Cortex of kidney (tissue), 1 donor: ENCODE measurements around the gene ADCK1.
"Not testable (repeated sequence)": the region's sequence is repeated elsewhere in the genome, so short reads cannot be mapped to it uniquely, and the experiment has no call there.

Source experiments
- DNase-seq: peaks from one replicate; lab custom pipeline; 2025; lab: John Stamatoyannopoulos, UW

The ADCK1 gene

GRCh38 chr14:77902811-77903210 is 102.9 kb downstream of the ADCK1 start:
- no peak for DNase-seq

GRCh38 chr14:77903221-77903620 is 103.3 kb downstream of the ADCK1 start:
- DNase-seq = no peak

GRCh38 chr14:77903937-77904617 is 104.2 kb downstream of the ADCK1 start:
- DNase-seq = no peak

- DNase-seq = no peak
These were observed 106.5 kb downstream of the ADCK1 start for GRCh38 chr14:77906446-77906845.

GRCh38 chr14:77908847-77909246 is 108.9 kb downstream of the ADCK1 start:
- DNase-seq = no peak

GRCh38 chr14:77909911-77910310 is 110.0 kb downstream of the ADCK1 start:
- no peak for DNase-seq

GRCh38 chr14:77910506-77910905 is 110.6 kb downstream of the ADCK1 start:
- no peak for DNase-seq

GRCh38 chr14:77911356-77911755 is 111.4 kb downstream of the ADCK1 start:
- no peak for DNase-seq

- DNase-seq = no peak
These were observed 113.0 kb downstream of the ADCK1 start for GRCh38 chr14:77912754-77913556.

- DNase-seq = no peak
These were observed 114.3 kb downstream of the ADCK1 start for GRCh38 chr14:77914073-77914721.

GRCh38 chr14:77915390-77915789 is 115.5 kb downstream of the ADCK1 start:
- DNase-seq = not testable (repeated sequence)

- DNase-seq = no peak
These were observed 117.7 kb downstream of the ADCK1 start for GRCh38 chr14:77917491-77918201.

GRCh38 chr14:77918448-77918847 is 118.5 kb downstream of the ADCK1 start:
- no peak for DNase-seq

- DNase-seq = no peak
These were observed 120.4 kb downstream of the ADCK1 start for GRCh38 chr14:77920312-77920711.

GRCh38 chr14:77921818-77922217 is 121.9 kb downstream of the ADCK1 start:
- DNase-seq = no peak

- no peak for DNase-seq
These were observed 123.4 kb downstream of the ADCK1 start for GRCh38 chr14:77923131-77923936.

- DNase-seq = no peak
These were observed 124.4 kb downstream of the ADCK1 start for GRCh38 chr14:77924141-77924948.

GRCh38 chr14:77926942-77927341 is 127.0 kb downstream of the ADCK1 start:
- DNase-seq = no peak

- no peak for DNase-seq
These were observed 131.5 kb downstream of the ADCK1 start for GRCh38 chr14:77931441-77931840.

- no peak for DNase-seq
These were observed 136.3 kb downstream of the ADCK1 start for GRCh38 chr14:77936138-77936639.
